HepG2 (cell line): Measurements from ENCODE around the gene ZNF554. TPM values are rescaled to one million over a fixed set of nuclear protein-coding genes. Genes with fewer than 3 reads are reported as not detected.

Experiments
- ATAC-seq: fragments of 200-7000 bp; cut with Tn5 transposase; 3 replicates; pipeline ENCODE4 v1.9.1; 2020; ENCODE audit warnings: mild to moderate bottlenecking, moderate library complexity
- BruUV-seq: library from RNA; stranded (reverse); fragments of 400-500 nt; replicated peaks from 2 replicates; lab custom pipeline; 2021; lab: Mats Ljungman, UMichigan
- CTCF ChIA-PET: fragments of 300-600 bp; formaldehyde crosslinking; extraction: SDS; loops from one replicate; lab custom pipeline; 2021; ENCODE audit warnings: low total read pairs, inconsistent platforms, low intra/inter-chr PET ratio; lab: Yijun Ruan, JAX
- POLR2A ChIA-PET: fragments of 350-600 bp; sonication (Branson Sonifier 250); formaldehyde crosslinking; loops from one replicate; lab custom pipeline; 2020; ENCODE audit warnings: antibody characterized with exemption, inconsistent platforms; lab: Yijun Ruan, JAX
- DNase-seq: peaks from one replicate; pipeline ENCODE4 v3.0.0-alpha.2; 2015; ENCODE audit warnings: low spot score
- FAIRE-seq: peaks from 3 replicates; lab custom pipeline; 2011; peaks lifted over from hg19 to GRCh38; lab: Jason Lieb, UNC
- H2AFZ ChIP-seq: one replicate; pipeline ENCODE4 v1.6.1; 2011; ENCODE audit warnings: low read length, inconsistent platforms
- H3K27ac ChIP-seq: fragments of 300-600 bp; 3 replicates; pipeline ENCODE4 v1.8.0; 2011; ENCODE audit warnings: mixed run types, mild to moderate bottlenecking, mixed read lengths, low read length, inconsistent platforms; ENCODE audit not compliant: insufficient read depth; ENCODE audit errors: extremely low read length
- H3K27me3 ChIP-seq, 2 experiments: fragments of 200-600 bp in 1 of 2; 2 replicates in 1 of 2; 3 replicates in 1 of 2; pipeline versions ENCODE4 v1.6.0 to v1.8.0; 2011; ENCODE audit warnings: low read length in 2 of 2, mild to moderate bottlenecking in 2 of 2, moderate library complexity in 2 of 2, inconsistent platforms in 1 of 2; ENCODE audit not compliant: insufficient read depth in 2 of 2, control insufficient read depth in 1 of 2
- H3K36me3 ChIP-seq, 2 experiments: fragments of 200-600 bp in 1 of 2; replicated peaks in 1 of 2; 2 replicates in 1 of 2; 3 replicates in 1 of 2; pipeline versions ENCODE4 v1.5.1 to v1.8.0; 2011; ENCODE audit warnings: low read length in 2 of 2, inconsistent platforms in 1 of 2; ENCODE audit not compliant: insufficient read depth in 2 of 2, control insufficient read depth in 1 of 2
- H3K4me1 ChIP-seq: 2 replicates; pipeline ENCODE4 v1.5.1; 2012; ENCODE audit warnings: low read length, inconsistent platforms; ENCODE audit not compliant: insufficient read depth
- H3K4me2 ChIP-seq: 2 replicates; pipeline ENCODE4 v1.6.0; 2011; ENCODE audit warnings: low read depth, low read length, inconsistent platforms
- H3K4me3 ChIP-seq, 3 experiments: fragments of 200-600 bp in 1 of 3; sonication (generic), shearing (Covaris generic) in 1 of 3; replicated peaks in 1 of 3; 2 replicates each; pipeline ENCODE4 v1.5.1; 2011 to 2016; ENCODE audit warnings: low read length in 3 of 3, inconsistent platforms in 2 of 3, low read depth in 2 of 3, mild to moderate bottlenecking in 2 of 3, control low read depth in 1 of 3, mixed read lengths in 1 of 3; ENCODE audit not compliant: insufficient read depth in 1 of 3
- H3K79me2 ChIP-seq: one replicate; pipeline ENCODE4 v1.6.1; 2011; ENCODE audit warnings: low read length, inconsistent platforms; ENCODE audit not compliant: insufficient read depth
- H3K9ac ChIP-seq: 2 replicates; pipeline ENCODE4 v1.6.0; 2011; ENCODE audit warnings: mild to moderate bottlenecking, low read depth, low read length, inconsistent platforms; ENCODE audit not compliant: insufficient read depth
- H3K9me3 ChIP-seq: 2 replicates; pipeline ENCODE4 v1.5.1; 2012; ENCODE audit warnings: mild to moderate bottlenecking, low read length
- H4K20me1 ChIP-seq: 2 replicates; pipeline ENCODE4 v1.6.0; 2011; ENCODE audit warnings: inconsistent platforms, mild to moderate bottlenecking, low read length, moderate library complexity; ENCODE audit not compliant: insufficient read depth
- CCDC6 ChIP-seq: sonication (generic); formaldehyde crosslinking; IDR thresholded peaks from 2 replicates; pipeline ENCODE4 v1.8.1; 2022; ENCODE audit warnings: mild to moderate bottlenecking, missing genetic modification reagents, moderate library complexity
- CEBPG ChIP-seq: IDR thresholded peaks from 2 replicates; pipeline ENCODE4 v1.6.1; 2016
- DR1 ChIP-seq: sonication (generic); formaldehyde crosslinking; IDR thresholded peaks from 2 replicates; pipeline ENCODE4 v1.8.0; 2021; ENCODE audit warnings: mild to moderate bottlenecking, missing genetic modification reagents, inconsistent platforms
- HMGA1 ChIP-seq: sonication (generic); formaldehyde crosslinking; conservative IDR thresholded peaks from 2 replicates; pipeline ENCODE4 v1.4.0; 2020; ENCODE audit warnings: missing genetic modification reagents
- NFKBIZ ChIP-seq: IDR thresholded peaks from 2 replicates; pipeline ENCODE4 v1.6.1; 2018; ENCODE audit warnings: missing genetic modification reagents, missing compliant biosample characterization
- PRDM10 ChIP-seq: sonication (generic); formaldehyde crosslinking; IDR thresholded peaks from 2 replicates; pipeline ENCODE4 v1.4.0; 2020; ENCODE audit warnings: low read depth, missing genetic modification reagents
- RELA ChIP-seq: sonication (generic); formaldehyde crosslinking; IDR thresholded peaks from 2 replicates; pipeline ENCODE4 v1.4.0; 2020; ENCODE audit warnings: missing genetic modification reagents
- RFXAP ChIP-seq: sonication (generic); formaldehyde crosslinking; IDR thresholded peaks from 2 replicates; pipeline ENCODE4 v1.4.0; 2020; ENCODE audit warnings: missing genetic modification reagents, borderline replicate concordance
- SAP130 ChIP-seq: IDR thresholded peaks from 2 replicates; pipeline ENCODE4 v1.6.1; 2016; ENCODE audit warnings: low read depth
- ZBTB10 ChIP-seq: sonication (generic); formaldehyde crosslinking; IDR thresholded peaks from 2 replicates; pipeline ENCODE4 v1.4.0; 2020; ENCODE audit warnings: missing genetic modification reagents, borderline replicate concordance
- ZNF503 ChIP-seq: sonication (generic); formaldehyde crosslinking; IDR thresholded peaks from 2 replicates; pipeline ENCODE4 v1.4.0; 2020; ENCODE audit warnings: missing genetic modification reagents
- ZNF562 ChIP-seq: sonication (generic); formaldehyde crosslinking; IDR thresholded peaks from 2 replicates; pipeline ENCODE4 v1.8.0; 2022; ENCODE audit warnings: missing genetic modification reagents, borderline replicate concordance
- ZNF83 ChIP-seq: sonication (generic); formaldehyde crosslinking; IDR thresholded peaks from 2 replicates; pipeline ENCODE4 v1.4.0; 2020; ENCODE audit warnings: missing genetic modification reagents, mild to moderate bottlenecking, borderline replicate concordance
- WGBS: methylation state at CpG from one replicate; pipeline ENCODE4 v1.1.6; 2017; ENCODE audit warnings: low lambda C conversion rate; 5-methylcytosine and 5-hydroxymethylcytosine counted together
- in situ Hi-C: cut with HindIII; loops from 2 replicates; pipeline ENCODE4 v1.10.0; 2017; ENCODE audit warnings: low pct_unique_long_range_greater_than_20kb; ENCODE audit not compliant: extremely low pct_ligation_motif_present
- intact Hi-C: fragments of 100-400 bp; cut with micrococcal nuclease; formaldehyde crosslinking; loops from one replicate; pipeline ENCODE4 v1.10.0; 2022; ENCODE audit not compliant: unreplicated experiment
- polyA plus RNA-seq, 8 experiments: library from polyadenylated mRNA; depleted of rRNA in 3 of 8; stranded (reverse) in 7 of 8; unstranded in 1 of 8; fragments of >200 nt; fragmentation: Illumina TruSeq in 4 of 8; extraction: Trizol in 4 of 8; gene quantifications; 2 replicates each; pipeline versions ENCODE4 v1.2.1 to v1.2.3, GENCODE V29; 2011 to 2016; ENCODE audit warnings: low read depth in 4 of 8, missing spikeins in 1 of 8, mixed read lengths in 1 of 8; ENCODE audit not compliant: insufficient read depth in 1 of 8
- total RNA-seq, 5 experiments: library from RNA; depleted of rRNA; stranded (reverse); fragments of >200 nt; fragmentation: Illumina TruSeq; extraction: Trizol; gene quantifications; 2 replicates each; pipeline ENCODE4 v1.2.3, GENCODE V29; 2016; ENCODE audit warnings: low read depth in 1 of 5

Gene ZNF554
- total and polyA plus RNA-seq, 2 of the 13 experiments (the other 11 are each of a cell fraction or from before 2014, with no cell fraction given): 2.2 to 2.7 TPM

GRCh38 chr19:2782936-2783780 is 36.5 kb upstream of the ZNF554 start, which contains the start of gene SGTA:
SGTA (minus strand) TSS chr19:2783273; CDS start chr19:2769068, 14,205 bp downstream.
- ChIA-PET POLR2A (interaction anchor here (0.6 to 1.4 kb wide), 12 partner anchors 8 to 621 kb away, joined by 3 to 13 read pairs (median 4); partner anchors contain the start of genes GADD45B, ZNF555 and ZNF556), CTCF (no interaction called here)
- in situ Hi-C loops (no loop called here), intact Hi-C loops (loop anchor here (1.0 kb wide), 1 partner anchor 84 kb away; the partner anchor contains the start of gene ZNF556)
- WGBS: 3% methylated on average over 13 of the region's 68 CpGs
- Histone ChIP-seq H3K4me3 (peak within 1 kb of the TSS; percentile 81 to 98 (median 93)), H3K9me3 (no peaks in the 10 kb centered on the region), H3K27me3 (no peaks in the 10 kb centered on the region; a peak in 1 of 5 replicates), H3K4me2 (peak within 1 kb of the TSS; percentile 90), H3K4me1 (peaks cover 78% of the 10 kb centered on the region), H3K27ac (peak within 1 kb of the TSS; percentile 76), H2AFZ (no peak within 1 kb of the TSS), H3K36me3 (0 out of 5 replicates have a peak, but pooled peaks cover 0 to 2% of the 10 kb centered on the region in 2 experiments), H3K79me2 (peaks cover 72% of the 10 kb centered on the region), H3K9ac (peak within 1 kb of the TSS; percentile 98), H4K20me1 (peaks cover 5% of the 10 kb centered on the region; the same call in 1 of the 2 replicates)
- FAIRE-seq: peak; percentile 91
- peak; percentile 84 for ATAC-seq
- no TSS peak for BruUV-seq
- DNase-seq: peak; percentile 99
- TF ChIP-seq RFXAP (peak; percentile 94; the same call in 1 of the 2 replicates), PRDM10 (peak; percentile 62; the same call in 1 of the 2 replicates), HMGA1 (no peak), NFKBIZ (CRISPR knock-in tag) (no peak; the same call in 1 of the 2 replicates), ZNF562 (CRISPR knock-in tag) (peak; percentile 80; the same call in 1 of the 2 replicates), SAP130 (peak; percentile 99), ZNF503 (CRISPR knock-in tag) (peak; percentile 73), DR1 (CRISPR knock-in tag) (peak; percentile 63; the same call in 1 of the 2 replicates), ZBTB10 (peak; percentile 90), CCDC6 (peak; percentile 98), RELA (no peak), CEBPG (peak; percentile 90), ZNF83 (no peak)
